Liver (tissue), 9 donors: Measurements from ENCODE around the gene KRTAP4-9. TPM values are rescaled to one million over a fixed set of nuclear protein-coding genes. Genes with fewer than 3 reads are reported as not detected.

ENCODE experiments used
- DNase-seq: peaks from one replicate; pipeline ENCODE4 v3.0.0-alpha.2; 2017; ENCODE audit warnings: low spot score
- H3K27ac ChIP-seq, 2 donors: one replicate each; pipeline ENCODE4 v1.7.0; 2013; ENCODE audit warnings: inconsistent platforms in 2 of 2, low read length in 2 of 2, control low read depth in 1 of 2, low read depth in 1 of 2, mild to moderate bottlenecking in 1 of 2
- H3K27me3 ChIP-seq, 4 donors: one replicate each; pipeline versions ENCODE4 v1.6.1 to v1.7.0; 2013; ENCODE audit warnings: low read length in 3 of 4, inconsistent platforms in 1 of 4, mild to moderate bottlenecking in 1 of 4, moderate library complexity in 1 of 4; ENCODE audit not compliant: control insufficient read depth in 4 of 4, insufficient read depth in 4 of 4
- H3K36me3 ChIP-seq, 4 donors: one replicate each; pipeline versions ENCODE4 v1.6.1 to v1.7.0; 2013; ENCODE audit warnings: low read length in 3 of 4, mild to moderate bottlenecking in 3 of 4, low read depth in 1 of 4, moderate library complexity in 1 of 4; ENCODE audit not compliant: control insufficient read depth in 4 of 4, insufficient read depth in 3 of 4
- H3K4me1 ChIP-seq, 4 donors: one replicate each; pipeline versions ENCODE4 v1.6.1 to v1.7.0; 2013; ENCODE audit warnings: low read length in 3 of 4, mild to moderate bottlenecking in 3 of 4, moderate library complexity in 1 of 4; ENCODE audit not compliant: control insufficient read depth in 4 of 4, insufficient read depth in 4 of 4
- H3K4me3 ChIP-seq, 3 donors: one replicate each; pipeline versions ENCODE4 v1.6.1 to v1.7.0; 2013; ENCODE audit warnings: low read length in 3 of 3, control low read depth in 1 of 3, low read depth in 1 of 3, mild to moderate bottlenecking in 1 of 3
- H3K9ac ChIP-seq, 2 donors: one replicate each; pipeline ENCODE4 v1.7.0; 2013; ENCODE audit warnings: low read length in 2 of 2, mild to moderate bottlenecking in 2 of 2, moderate library complexity in 2 of 2, control low read depth in 1 of 2, low read depth in 1 of 2
- H3K9me3 ChIP-seq, 4 donors: one replicate each; pipeline versions ENCODE4 v1.6.1 to v1.7.0; 2013; ENCODE audit warnings: low read length in 3 of 4; ENCODE audit not compliant: control insufficient read depth in 4 of 4
- ATF3 ChIP-seq: IDR thresholded peaks from 2 replicates; pipeline ENCODE4 v1.6.1; 2016; ENCODE audit warnings: antibody characterized with exemption
- CTCF ChIP-seq: fragments of 150-350 bp; IDR thresholded peaks from 2 replicates; pipeline ENCODE4 v1.5.1; 2017; ENCODE audit warnings: improper control_type of control experiment, low read depth, low read length; ENCODE audit not compliant: missing input control
- EGR1 ChIP-seq, 2 donors: IDR thresholded peaks; 2 replicates each; pipeline ENCODE4 v1.6.1; 2016 to 2018; ENCODE audit warnings: antibody characterized with exemption in 2 of 2, low read depth in 2 of 2
- FOXA1 ChIP-seq: IDR thresholded peaks from 2 replicates; pipeline ENCODE4 v1.6.1; 2016; ENCODE audit warnings: antibody characterized with exemption
- GABPA ChIP-seq, 2 donors: IDR thresholded peaks in 1 of 2; conservative IDR thresholded peaks in 1 of 2; 2 replicates each; pipeline ENCODE4 v1.6.1; 2016; ENCODE audit warnings: antibody characterized with exemption in 2 of 2, mild to moderate bottlenecking in 1 of 2, moderate library complexity in 1 of 2
- HNF4A ChIP-seq, 2 donors: conservative IDR thresholded peaks; 2 replicates each; pipeline ENCODE4 v1.6.1; 2016; ENCODE audit warnings: antibody characterized with exemption in 2 of 2, mild to moderate bottlenecking in 2 of 2
- JUND ChIP-seq, 2 donors: IDR thresholded peaks; 2 replicates each; pipeline ENCODE4 v1.6.1; 2016; ENCODE audit warnings: antibody characterized with exemption in 2 of 2
- NR2F2 ChIP-seq: IDR thresholded peaks from 2 replicates; pipeline ENCODE4 v1.6.1; 2016; ENCODE audit warnings: antibody characterized with exemption
- RAD21 ChIP-seq, 2 donors: IDR thresholded peaks; 2 replicates each; pipeline ENCODE4 v1.6.1; 2016; ENCODE audit warnings: antibody characterized with exemption in 2 of 2, mild to moderate bottlenecking in 2 of 2
- REST ChIP-seq: IDR thresholded peaks from 2 replicates; pipeline ENCODE4 v1.6.1; 2016; ENCODE audit warnings: antibody characterized with exemption, mild to moderate bottlenecking
- RXRA ChIP-seq, 2 donors: IDR thresholded peaks; 2 replicates each; pipeline ENCODE4 v1.6.1; 2017 to 2018; ENCODE audit warnings: antibody characterized with exemption in 2 of 2, mild to moderate bottlenecking in 1 of 2
- SP1 ChIP-seq: IDR thresholded peaks from 2 replicates; pipeline ENCODE4 v1.6.1; 2018; ENCODE audit warnings: antibody characterized with exemption, mild to moderate bottlenecking
- TAF1 ChIP-seq: conservative IDR thresholded peaks from 2 replicates; pipeline ENCODE4 v1.6.1; 2016; ENCODE audit warnings: antibody characterized with exemption, mild to moderate bottlenecking
- YY1 ChIP-seq: IDR thresholded peaks from 2 replicates; pipeline ENCODE4 v1.6.1; 2016; ENCODE audit warnings: antibody characterized with exemption, mild to moderate bottlenecking
- ZBTB33 ChIP-seq: IDR thresholded peaks from 2 replicates; pipeline ENCODE4 v1.6.1; 2016; ENCODE audit warnings: antibody characterized with exemption
- WGBS: extraction: QIAGEN DNeasy Blood & Tissue Kit; methylation state at CpG from one replicate; pipeline ENCODE4 v1.1.7; 2013; 5-methylcytosine and 5-hydroxymethylcytosine counted together
- polyA plus RNA-seq, 2 donors: library from polyadenylated mRNA; stranded (reverse) in 1 of 2; unstranded in 1 of 2; fragments of 200-250 nt in 1 of 2; fragments of >200 nt in 1 of 2; fragmentation: Nextera tagmentation in 1 of 2; extraction: Ambion mirVana in 1 of 2; gene quantifications; one replicate each; pipeline versions ENCODE4 v1.2.1 to v1.2.3, GENCODE V29; 2013 to 2015
- total RNA-seq, 2 donors: library from RNA; depleted of rRNA; stranded (reverse); fragments of >200 nt; gene quantifications; one replicate each; pipeline ENCODE4 v1.2.3, GENCODE V29; 2014
- TF ChIP-seq, protein P1 (sequence below): IDR thresholded peaks from 2 replicates; pipeline ENCODE4 v1.6.1; 2016; ENCODE audit warnings: antibody characterized with exemption
- donor health status: healthy.
- donor health status: healthy.
- donor health status: healthy.
- donor health status: healthy.
- donor health status: healthy.

Gene KRTAP4-9
- total and polyA plus RNA-seq, 4 donors, result not detected

GRCh38 chr17:41065829-41066624, 39.2 kb upstream of the KRTAP4-9 start, which contains the start of gene KRTAP2-4:
Gene KRTAP2-4, minus strand, starts transcription at chr17:41065879. Its CDS starts 34 bp downstream, at chr17:41065845.
- 88% methylated on average over 6 of the region's 6 CpGs for WGBS
- H3K9me3 ChIP-seq, result no peaks in the 10 kb centered on the region
- H3K36me3 ChIP-seq, result no peaks in the 10 kb centered on the region
- H3K27ac ChIP-seq, result no peak within 1 kb of the TSS
- no peaks in the 10 kb centered on the region for H3K4me1 ChIP-seq
- no peak for DNase-seq
- TF ChIP-seq NR2F2 (no peak), REST (no peak), FOXA1 (no peak), ZBTB33 (no peak), GABPA (IDR thresholded peaks at IDR 0.05 in 1 of 2, conservative IDR thresholded peaks at IDR 0.05 in 1 of 2) (no peak), YY1 (no peak)
- TF ChIP-seq, protein P1, sequence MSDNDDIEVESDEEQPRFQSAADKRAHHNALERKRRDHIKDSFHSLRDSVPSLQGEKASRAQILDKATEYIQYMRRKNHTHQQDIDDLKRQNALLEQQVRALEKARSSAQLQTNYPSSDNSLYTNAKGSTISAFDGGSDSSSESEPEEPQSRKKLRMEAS, result no peak
- no peak within 1 kb of the TSS for H3K4me3 ChIP-seq
- no peak within 1 kb of the TSS for H3K9ac ChIP-seq
- peaks cover 0 to 3% (median 0%) of the 10 kb centered on the region in 4 donors for H3K27me3 ChIP-seq

- DNase-seq, result no peak
- H3K4me1 ChIP-seq, result no peaks in the 10 kb centered on the region
- H3K27ac ChIP-seq, result no peak overlapping the region
- H3K9ac ChIP-seq, result no peak overlapping the region
- H3K9me3 ChIP-seq, result no peaks in the 10 kb centered on the region
- H3K4me3 ChIP-seq, result no peak overlapping the region
- H3K36me3 ChIP-seq, result no peaks in the 10 kb centered on the region
- no peaks in the 10 kb centered on the region for H3K27me3 ChIP-seq
- TF ChIP-seq RXRA (IDR thresholded peaks at IDR 0.05) (no peak), YY1 (no peak), GABPA (IDR thresholded peaks at IDR 0.05 in 1 of 2, conservative IDR thresholded peaks at IDR 0.05 in 1 of 2) (no peak), FOXA1 (no peak), JUND (IDR thresholded peaks at IDR 0.05) (no peak), SP1 (no peak), TAF1 (no peak), EGR1 (IDR thresholded peaks at IDR 0.05; ENCODE audit: low read depth in 2 of 2) (no peak), HNF4A (conservative IDR thresholded peaks at IDR 0.05) (no peak), CTCF (no peak), REST (no peak), ATF3 (no peak), RAD21 (IDR thresholded peaks at IDR 0.05) (no peak), ZBTB33 (no peak)
- TF ChIP-seq, protein P1, result no peak
These were observed 37.9 kb upstream of the KRTAP4-9 start for GRCh38 chr17:41067281-41067680.
